K562 (cell line): ENCODE data around the gene CLCN4. TPM values are rescaled to one million over a fixed set of nuclear protein-coding genes. Genes with fewer than 3 reads are reported as not detected.

Experiments
- ATAC-seq: fragments of 200-7000 bp; cut with Tn5 transposase; 3 replicates; pipeline ENCODE4 v1.9.1; 2020; ENCODE audit warnings: moderate library complexity
- BruUV-seq: library from RNA; stranded (reverse); fragments of 400-500 nt; replicated peaks from 2 replicates; lab custom pipeline; 2021; lab: Mats Ljungman, UMichigan
- CTCF ChIA-PET: fragments of 300-600 bp; formaldehyde crosslinking; extraction: SDS; loops from one replicate; lab custom pipeline; 2021; ENCODE audit warnings: low intra/inter-chr PET ratio; lab: Yijun Ruan, JAX
- POLR2A ChIA-PET: fragments of 300-600, 350-650 bp; sonication (Branson Sonifier 250); formaldehyde crosslinking; extraction: SDS; loops from one replicate; lab custom pipeline; 2021; ENCODE audit warnings: antibody characterized with exemption, inconsistent platforms; lab: Yijun Ruan, JAX
- DNase-seq, 4 experiments: peaks; one replicate each; pipeline versions ENCODE4 v3.0.0 to v3.0.0-alpha.2; 2011 to 2018; ENCODE audit warnings: low spot score in 3 of 4, mixed read lengths in 3 of 4; ENCODE audit errors: extremely low read depth in 1 of 4
- FAIRE-seq: peaks from 2 replicates; lab custom pipeline; 2011; peaks lifted over from hg19 to GRCh38; lab: Jason Lieb, UNC
- H2AFZ ChIP-seq: 2 replicates; pipeline ENCODE4 v1.6.0; 2011; ENCODE audit warnings: low read depth, low read length, control low read depth, inconsistent platforms
- H3K27ac ChIP-seq: fragments of 200-600 bp; 3 replicates; pipeline ENCODE4 v1.8.0; 2011; ENCODE audit warnings: low read depth, mild to moderate bottlenecking, control low read depth, inconsistent platforms, low read length, moderate library complexity, mixed read lengths; ENCODE audit errors: extremely low read depth
- H3K27me3 ChIP-seq, 2 experiments: fragments of 300-600 bp in 1 of 2; 2 replicates in 1 of 2; 3 replicates in 1 of 2; pipeline versions ENCODE4 v1.6.0 to v1.8.0; 2011; ENCODE audit warnings: inconsistent platforms in 2 of 2, low read length in 2 of 2, mild to moderate bottlenecking in 1 of 2, mixed read lengths in 1 of 2, moderate library complexity in 1 of 2; ENCODE audit not compliant: control insufficient read depth in 2 of 2, insufficient read depth in 2 of 2
- H3K36me3 ChIP-seq: fragments of 300-600 bp; 3 replicates; pipeline ENCODE4 v1.8.0; 2011; ENCODE audit warnings: mild to moderate bottlenecking, low read length, inconsistent platforms; ENCODE audit not compliant: control insufficient read depth, insufficient read depth
- H3K4me1 ChIP-seq, 2 experiments: fragments of 200-600 bp in 1 of 2; replicated peaks in 1 of 2; 2 replicates in 1 of 2; 3 replicates in 1 of 2; pipeline versions ENCODE4 v1.5.1 to v1.8.0; 2011; ENCODE audit warnings: inconsistent platforms in 2 of 2, low read length in 2 of 2, mild to moderate bottlenecking in 1 of 2, mixed read lengths in 1 of 2, moderate library complexity in 1 of 2; ENCODE audit not compliant: control insufficient read depth in 2 of 2, insufficient read depth in 2 of 2
- H3K4me2 ChIP-seq: 2 replicates; pipeline ENCODE4 v1.6.1; 2011; ENCODE audit warnings: low read length, control low read depth, inconsistent platforms, mixed read lengths; ENCODE audit not compliant: insufficient read depth
- H3K4me3 ChIP-seq: fragments of 200-600 bp; sonication (generic), shearing (Covaris generic); 2 replicates; pipeline ENCODE4 v1.5.1; 2016; ENCODE audit warnings: control low read depth, inconsistent platforms
- H3K79me2 ChIP-seq: fragments of 200-600 bp; 3 replicates; pipeline ENCODE4 v1.8.0; 2011; ENCODE audit warnings: low read length, inconsistent platforms; ENCODE audit not compliant: control insufficient read depth, insufficient read depth
- H3K9ac ChIP-seq, 2 experiments: 2 replicates each; pipeline versions ENCODE4 v1.6.0 to v1.6.1; 2011; ENCODE audit warnings: low read depth in 2 of 2, low read length in 2 of 2, control low read depth in 1 of 2, inconsistent platforms in 1 of 2, mild to moderate bottlenecking in 1 of 2, mixed read lengths in 1 of 2; ENCODE audit not compliant: insufficient read depth in 1 of 2
- H3K9me1 ChIP-seq: one replicate; pipeline ENCODE4 v1.6.0; 2011; ENCODE audit warnings: inconsistent platforms, mild to moderate bottlenecking, low read length, moderate library complexity; ENCODE audit not compliant: control insufficient read depth, insufficient read depth
- H3K9me3 ChIP-seq: replicated peaks from 2 replicates; pipeline ENCODE4 v1.5.1; 2011; ENCODE audit warnings: low read depth, low read length, inconsistent platforms; ENCODE audit not compliant: control insufficient read depth, insufficient read depth
- H4K20me1 ChIP-seq: replicated peaks from 2 replicates; pipeline ENCODE4 v1.6.1; 2011; ENCODE audit warnings: low read length, inconsistent platforms, mixed read lengths; ENCODE audit not compliant: control insufficient read depth, insufficient read depth
- PHF21A ChIP-seq: fragments of 450-650 bp; IDR thresholded peaks from 2 replicates; pipeline ENCODE4 v1.6.1; 2017; ENCODE audit warnings: low read depth, borderline replicate concordance
- ZHX1 ChIP-seq: fragments of 150-350 bp; conservative IDR thresholded peaks from 2 replicates; pipeline ENCODE4 v1.6.1; 2014; ENCODE audit warnings: low read length
- ZSCAN29 ChIP-seq: fragments of 450-650 bp; IDR thresholded peaks from 2 replicates; pipeline ENCODE4 v1.6.1; 2017
- WGBS: fragments of 100-300 bp; shearing (Covaris generic); methylation state at CpG from one replicate; pipeline ENCODE4 v1.1.6; 2016; ENCODE audit warnings: low coverage, mixed read lengths; ENCODE audit not compliant: insufficient coverage; ENCODE audit errors: missing lambda C conversion rate; 5-methylcytosine and 5-hydroxymethylcytosine counted together
- in situ Hi-C: fragments of 300-500 bp; cut with MboI; formaldehyde crosslinking; loops from 4 replicates; pipeline ENCODE4 v1.15.0; 2018; ENCODE audit warnings: inconsistent platforms, mixed read lengths
- intact Hi-C: fragments of 100-400 bp; cut with micrococcal nuclease; formaldehyde crosslinking; loops from 2 replicates; pipeline ENCODE4 v1.14.2; 2022
- polyA plus RNA-seq, 8 experiments: library from polyadenylated mRNA; depleted of rRNA in 4 of 8; stranded (reverse) in 5 of 8; unstranded in 3 of 8; fragments of >200 nt; fragmentation: Nextera tagmentation in 2 of 8; fragmentation: Illumina TruSeq in 1 of 8; extraction: Ambion mirVana in 2 of 8; extraction: Trizol in 1 of 8; gene quantifications; 2 replicates each; pipeline versions ENCODE4 v1.2.1 to v1.2.3, GENCODE V29; 2011 to 2014; ENCODE audit warnings: inconsistent platforms in 1 of 8, missing spikeins in 1 of 8
- total RNA-seq, 7 experiments: library from RNA; depleted of rRNA in 6 of 7; stranded (reverse); fragments of >200 nt in 6 of 7; fragmentation: Illumina TruSeq in 2 of 7; extraction: Trizol in 2 of 7; gene quantifications; 2 replicates each; pipeline versions ENCODE4 v1.2.1 to v1.2.3, GENCODE V29; 2011 to 2021; ENCODE audit warnings: low replicate concordance in 1 of 7
- TF ChIP-seq, protein P1 (sequence below): sonication (generic); formaldehyde crosslinking; IDR thresholded peaks from 2 replicates; pipeline ENCODE4 v1.8.0; 2022; ENCODE audit warnings: mild to moderate bottlenecking, missing genetic modification reagents, borderline replicate concordance

CLCN4 gene
- total and polyA plus RNA-seq, 9 of the 15 experiments (the other 6 are each of a cell fraction or from before 2014, with no cell fraction given): 0.03 to 0.24 (median 0.10) TPM; not detected in 1

DNA sequence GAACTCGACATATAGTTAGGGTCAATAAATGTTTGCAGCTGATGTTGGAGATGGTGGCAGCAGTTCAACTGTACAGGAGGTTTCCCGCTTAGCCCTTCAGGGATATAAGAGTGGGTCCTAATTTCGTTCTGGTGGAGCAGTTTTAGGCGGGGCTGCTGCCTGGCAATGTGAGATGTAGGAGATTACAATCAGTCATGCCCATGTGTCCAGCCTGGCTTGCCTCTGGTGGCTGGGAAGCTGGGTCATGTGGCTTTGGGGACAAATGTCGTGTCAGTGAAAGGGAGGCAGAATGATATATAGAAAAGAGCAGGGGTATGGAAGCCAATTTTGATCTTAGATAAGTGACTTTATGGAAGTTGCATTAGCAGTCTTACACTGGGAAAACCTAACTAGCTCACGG lies 129.4 kb downstream of the CLCN4 start:
- intact Hi-C loops (no loop called here), in situ Hi-C loops (no loop called here)
- ChIA-PET CTCF (no interaction called here), POLR2A (no interaction called here)
- DNase-seq (no peak), ATAC-seq (no peak), FAIRE-seq (no peak)
- BruUV-seq: no TSS peak
- no peaks in the 10 kb centered on the region for H3K36me3 ChIP-seq
- H3K4me3 ChIP-seq: no peak overlapping the region
- no peaks in the 10 kb centered on the region for H3K27me3 ChIP-seq
- no peak overlapping the region for H3K27ac ChIP-seq
- H2AFZ ChIP-seq: no peak overlapping the region
- no peaks in the 10 kb centered on the region for H4K20me1 ChIP-seq
- H3K4me2 ChIP-seq: no peak overlapping the region
- no peaks in the 10 kb centered on the region for H3K79me2 ChIP-seq
- H3K9ac ChIP-seq: no peak overlapping the region
- H3K4me1 ChIP-seq: no peaks in the 10 kb centered on the region
- no peaks in the 10 kb centered on the region for H3K9me3 ChIP-seq
- H3K9me1 ChIP-seq: no peaks in the 10 kb centered on the region
- WGBS: 0% methylated on average over 6 of the region's 6 CpGs
- TF ChIP-seq, protein P1, sequence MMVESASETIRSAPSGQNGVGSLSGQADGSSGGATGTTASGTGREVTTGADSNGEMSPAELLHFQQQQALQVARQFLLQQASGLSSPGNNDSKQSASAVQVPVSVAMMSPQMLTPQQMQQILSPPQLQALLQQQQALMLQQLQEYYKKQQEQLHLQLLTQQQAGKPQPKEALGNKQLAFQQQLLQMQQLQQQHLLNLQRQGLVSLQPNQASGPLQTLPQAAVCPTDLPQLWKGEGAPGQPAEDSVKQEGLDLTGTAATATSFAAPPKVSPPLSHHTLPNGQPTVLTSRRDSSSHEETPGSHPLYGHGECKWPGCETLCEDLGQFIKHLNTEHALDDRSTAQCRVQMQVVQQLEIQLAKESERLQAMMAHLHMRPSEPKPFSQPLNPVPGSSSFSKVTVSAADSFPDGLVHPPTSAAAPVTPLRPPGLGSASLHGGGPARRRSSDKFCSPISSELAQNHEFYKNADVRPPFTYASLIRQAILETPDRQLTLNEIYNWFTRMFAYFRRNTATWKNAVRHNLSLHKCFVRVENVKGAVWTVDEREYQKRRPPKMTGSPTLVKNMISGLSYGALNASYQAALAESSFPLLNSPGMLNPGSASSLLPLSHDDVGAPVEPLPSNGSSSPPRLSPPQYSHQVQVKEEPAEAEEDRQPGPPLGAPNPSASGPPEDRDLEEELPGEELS: no peak
- TF ChIP-seq ZHX1 (no peak), ZSCAN29 (no peak), PHF21A (no peak)
- TF ChIP-seq, all 486 proteins: peak for 0

Other genes with a start within 250 kb of the CLCN4 start
- not detected in 2 replicates for gene CLDN34, start 189.6 kb upstream of the CLCN4 start, total RNA-seq (2014; rRNA removed)
- gene CLDN34, start 189.6 kb upstream of the CLCN4 start, total RNA-seq (2014; rRNA removed; fragmentation: Illumina TruSeq; extraction: Trizol): not detected in 2 replicates
- not detected in 2 replicates for gene CLDN34, start 189.6 kb upstream of the CLCN4 start, total RNA-seq (2015; rRNA removed; fragmentation: Illumina TruSeq; extraction: Trizol)
- gene CLDN34, start 189.6 kb upstream of the CLCN4 start, total RNA-seq (2021): not detected in 2 replicates
- not detected in 2 replicates for gene CLDN34, start 189.6 kb upstream of the CLCN4 start, polyA plus RNA-seq (2011; rRNA removed)
- gene CLDN34, start 189.6 kb upstream of the CLCN4 start, polyA plus RNA-seq (2014; fragmentation: Illumina TruSeq; extraction: Trizol): not detected in 2 replicates
- not detected for gene CLDN34, start 189.6 kb upstream of the CLCN4 start, polyA plus RNA-seq (2014; fragmentation: Nextera tagmentation; extraction: Ambion mirVana)
- not detected in 2 replicates for gene CLDN34, start 189.6 kb upstream of the CLCN4 start, polyA plus RNA-seq (2014; rRNA removed)